Epithelial cell of esophagus (primary cell): Measurements from ENCODE around the gene PABPN1L.

ENCODE experiments used
- DNase-seq: peaks from one replicate; pipeline ENCODE4 v3.0.0; 2010; ENCODE audit warnings: low read depth
- H3K4me3 ChIP-seq: 2 replicates; pipeline ENCODE4 v1.5.1; 2011; ENCODE audit warnings: mild to moderate bottlenecking, low read length, control low read depth
- TF ChIP-seq, protein P1 (sequence below): IDR thresholded peaks from 2 replicates; pipeline ENCODE4 v1.5.1; 2011; ENCODE audit warnings: low read depth, mild to moderate bottlenecking, low read length, control low read depth, inconsistent platforms; ENCODE audit not compliant: insufficient read depth; ENCODE audit errors: missing control alignments

Gene PABPN1L

GRCh38 chr16:88872650-88873331 lies 6.3 kb upstream of the PABPN1L start:
- no peak overlapping the region for H3K4me3 ChIP-seq
- DNase-seq, result no peak
- TF ChIP-seq, protein P1, sequence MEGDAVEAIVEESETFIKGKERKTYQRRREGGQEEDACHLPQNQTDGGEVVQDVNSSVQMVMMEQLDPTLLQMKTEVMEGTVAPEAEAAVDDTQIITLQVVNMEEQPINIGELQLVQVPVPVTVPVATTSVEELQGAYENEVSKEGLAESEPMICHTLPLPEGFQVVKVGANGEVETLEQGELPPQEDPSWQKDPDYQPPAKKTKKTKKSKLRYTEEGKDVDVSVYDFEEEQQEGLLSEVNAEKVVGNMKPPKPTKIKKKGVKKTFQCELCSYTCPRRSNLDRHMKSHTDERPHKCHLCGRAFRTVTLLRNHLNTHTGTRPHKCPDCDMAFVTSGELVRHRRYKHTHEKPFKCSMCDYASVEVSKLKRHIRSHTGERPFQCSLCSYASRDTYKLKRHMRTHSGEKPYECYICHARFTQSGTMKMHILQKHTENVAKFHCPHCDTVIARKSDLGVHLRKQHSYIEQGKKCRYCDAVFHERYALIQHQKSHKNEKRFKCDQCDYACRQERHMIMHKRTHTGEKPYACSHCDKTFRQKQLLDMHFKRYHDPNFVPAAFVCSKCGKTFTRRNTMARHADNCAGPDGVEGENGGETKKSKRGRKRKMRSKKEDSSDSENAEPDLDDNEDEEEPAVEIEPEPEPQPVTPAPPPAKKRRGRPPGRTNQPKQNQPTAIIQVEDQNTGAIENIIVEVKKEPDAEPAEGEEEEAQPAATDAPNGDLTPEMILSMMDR, result no peak

- DNase-seq, result no peak
- H3K4me3 ChIP-seq, result no peak overlapping the region
- TF ChIP-seq, protein P1, result no peak
These were observed 5.4 kb upstream of the PABPN1L start for GRCh38 chr16:88871730-88872416.

DNA sequence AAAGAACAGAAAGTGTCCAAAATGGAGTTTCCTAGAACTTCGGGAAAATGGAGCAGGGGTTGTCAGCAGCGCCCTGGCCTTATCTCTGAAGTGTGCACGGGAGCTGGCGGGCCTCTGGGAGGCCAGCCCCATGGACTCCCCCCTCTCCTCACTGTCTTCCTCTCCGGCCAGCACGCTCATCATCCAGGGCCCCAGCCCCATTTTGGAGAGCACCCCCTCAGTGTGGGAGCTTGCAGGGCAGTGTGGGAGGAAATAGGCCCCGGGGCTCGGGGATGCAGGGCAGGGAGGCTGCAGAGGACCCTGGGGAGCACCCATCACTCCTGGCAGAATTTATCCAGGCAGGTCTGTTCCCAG lies 4.9 kb upstream of the PABPN1L start:
- DNase-seq, result no peak
- TF ChIP-seq, protein P1, result no peak
- H3K4me3 ChIP-seq, result no peak overlapping the region

GRCh38 chr16:88870608-88871348 lies 4.3 kb upstream of the PABPN1L start:
- no peak overlapping the region for H3K4me3 ChIP-seq
- TF ChIP-seq, protein P1, result no peak
- DNase-seq, result no peak

DNA sequence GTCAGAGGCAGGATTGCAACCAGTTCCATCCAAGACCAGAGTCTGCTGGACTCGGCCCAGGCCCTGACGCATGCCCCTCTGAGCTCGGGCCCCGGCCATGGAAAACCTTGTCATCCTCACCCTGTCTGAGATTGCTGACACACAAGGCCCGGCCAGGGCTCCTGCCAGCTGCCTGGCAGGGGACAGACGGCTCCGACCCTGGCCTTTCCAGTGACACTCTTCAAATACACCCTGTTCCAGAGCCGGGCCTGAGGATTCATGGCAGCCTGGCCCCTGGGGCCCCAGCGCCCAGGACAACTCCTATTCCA lies 3.2 kb upstream of the PABPN1L start:
- TF ChIP-seq, protein P1, result no peak
- no peak for DNase-seq
- H3K4me3 ChIP-seq, result no peak overlapping the region

DNA sequence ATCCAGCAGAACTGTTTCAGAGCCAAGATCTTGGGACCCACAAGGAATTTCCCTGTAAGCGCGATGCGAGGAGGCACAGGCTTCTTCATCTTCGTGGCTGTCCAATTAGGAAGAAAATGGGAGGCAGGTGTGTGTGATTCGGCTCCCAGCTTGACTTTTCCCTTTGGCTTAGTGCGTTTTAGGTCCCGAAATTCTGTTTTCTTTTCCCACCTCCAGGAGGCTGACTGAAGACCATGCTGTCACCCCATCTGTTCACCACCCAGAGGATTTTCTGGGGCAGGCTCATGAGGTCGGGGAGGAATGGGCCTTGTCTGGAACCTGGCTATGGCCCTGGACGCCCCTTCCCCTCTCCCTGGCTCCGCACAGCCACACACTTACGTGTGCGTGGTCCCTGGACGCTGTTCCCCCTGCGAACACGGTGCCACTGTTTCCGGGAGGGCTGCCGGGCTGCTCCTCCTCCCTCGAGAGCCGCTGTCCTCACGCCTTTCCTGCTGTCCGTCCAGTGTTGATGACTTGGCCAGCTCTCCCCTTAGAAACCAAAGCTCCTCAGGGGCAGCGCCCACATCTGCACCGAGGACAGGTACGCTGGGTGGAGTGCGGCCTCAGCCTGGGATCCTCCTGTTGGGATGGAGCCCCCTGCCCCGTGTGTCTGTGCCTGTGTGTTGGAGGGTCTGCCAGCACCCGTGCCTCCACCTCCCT lies 2.7 kb upstream of the PABPN1L start:
- no peak overlapping the region for H3K4me3 ChIP-seq
- TF ChIP-seq, protein P1, result no peak
- no peak for DNase-seq
